Suprapubic skin (tissue), 4 donors: ENCODE measurements around the gene SCAMP5. TPM values are rescaled to one million over a fixed set of nuclear protein-coding genes. Genes with fewer than 3 reads are reported as not detected.

Experiments
- DNase-seq, 2 donors: peaks; one replicate each; pipeline ENCODE4 v3.0.0-alpha.2; 2019; ENCODE audit warnings: low spot score in 2 of 2
- H3K27ac ChIP-seq: fragments of 200-600 bp; sonication (generic); one replicate; pipeline ENCODE4 v1.5.1; 2019
- H3K27me3 ChIP-seq: fragments of 200-600 bp; sonication (generic); one replicate; pipeline ENCODE4 v1.5.1; 2019
- H3K36me3 ChIP-seq: fragments of 200-600 bp; sonication (generic); one replicate; pipeline ENCODE4 v1.5.1; 2019
- H3K4me1 ChIP-seq: fragments of 200-600 bp; sonication (generic); one replicate; pipeline ENCODE4 v1.5.1; 2019
- H3K4me3 ChIP-seq: fragments of 200-600 bp; sonication (generic); one replicate; pipeline ENCODE4 v1.5.1; 2019; ENCODE audit warnings: mild to moderate bottlenecking
- H3K9me3 ChIP-seq: fragments of 200-600 bp; sonication (generic); one replicate; pipeline ENCODE4 v1.5.1; 2019
- CTCF ChIP-seq, 2 donors: fragments of 200-600 bp in 1 of 2; fragments of 450-650 bp in 1 of 2; sonication (generic) in 1 of 2; IDR thresholded peaks; one replicate each; pipeline ENCODE4 v1.5.1; 2016 to 2019; ENCODE audit warnings: antibody characterized with exemption in 2 of 2, mild to moderate bottlenecking in 1 of 2, moderate library complexity in 1 of 2
- EP300 ChIP-seq: sonication (generic); formaldehyde crosslinking; IDR thresholded peaks from one replicate; pipeline ENCODE4 v1.6.1; 2017; ENCODE audit warnings: antibody characterized with exemption
- POLR2A ChIP-seq, 2 donors: fragments of 450-650 bp; IDR thresholded peaks; one replicate each; pipeline ENCODE4 v1.6.1; 2017; ENCODE audit warnings: antibody characterized with exemption in 2 of 2, mild to moderate bottlenecking in 2 of 2, moderate library complexity in 2 of 2
- POLR2AphosphoS5 ChIP-seq, 3 donors: sonication (generic); formaldehyde crosslinking; IDR thresholded peaks; one replicate each; pipeline ENCODE4 v1.6.1; 2017; ENCODE audit warnings: antibody characterized with exemption in 3 of 3
- WGBS: methylation state at CpG from one replicate; pipeline ENCODE4 v1.1.5; 2018; 5-methylcytosine and 5-hydroxymethylcytosine counted together
- total RNA-seq, 4 donors: library from RNA; depleted of rRNA; stranded (reverse); fragments of >200 nt; gene quantifications; one replicate each; pipeline ENCODE4 v1.1.0, GENCODE V29; 2016

SCAMP5 gene
- total RNA-seq, 4 donors from 2014 or later: 0.53 to 4.5 (median 2.7) TPM

DNA sequence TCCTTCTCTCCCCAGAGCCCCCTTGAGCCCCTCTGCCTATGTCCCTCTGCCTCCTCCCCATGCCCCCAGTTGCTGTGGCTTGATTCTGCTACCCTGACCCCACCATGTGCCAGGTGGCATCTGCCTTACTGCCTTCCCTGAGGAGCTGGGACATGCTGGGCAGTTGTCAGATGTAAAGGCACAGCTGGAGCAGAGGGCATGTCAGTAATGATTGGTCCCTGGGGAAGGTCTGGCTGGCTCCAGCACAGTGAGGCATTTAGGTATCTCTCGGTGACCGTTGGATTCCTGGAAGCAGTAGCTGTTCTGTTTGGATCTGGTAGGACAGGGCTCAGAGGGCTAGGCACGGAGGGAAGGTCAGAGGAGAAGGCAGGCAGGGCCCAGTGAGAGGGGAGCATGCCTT lies 24.6 kb downstream of the SCAMP5 start:
- no peak for DNase-seq
- Histone ChIP-seq H3K36me3 (no peaks in the 10 kb centered on the region), H3K9me3 (no peaks in the 10 kb centered on the region), H3K4me3 (no peak overlapping the region), H3K4me1 (peaks cover 11% of the 10 kb centered on the region), H3K27me3 (no peaks in the 10 kb centered on the region), H3K27ac (no peak overlapping the region)
- TF ChIP-seq POLR2A (IDR thresholded peaks at IDR 0.05) (no peak), EP300 (no peak), POLR2AphosphoS5 (IDR thresholded peaks at IDR 0.05) (no peak), CTCF (IDR thresholded peaks at IDR 0.05) (no peak)
- WGBS: no CpG with 5 or more reads among the region's 3 CpGs

- 90% methylated on average over 7 of the region's 8 CpGs for WGBS
- no peak overlapping the region for H3K4me3 ChIP-seq
- no peaks in the 10 kb centered on the region for H3K27me3 ChIP-seq
- DNase-seq: no peak
- H3K4me1 ChIP-seq: peaks cover 17% of the 10 kb centered on the region
- TF ChIP-seq EP300 (no peak), POLR2AphosphoS5 (IDR thresholded peaks at IDR 0.05) (no peak), CTCF (IDR thresholded peaks at IDR 0.05) (no peak), POLR2A (IDR thresholded peaks at IDR 0.05) (no peak)
- H3K27ac ChIP-seq: no peak overlapping the region
- no peaks in the 10 kb centered on the region for H3K36me3 ChIP-seq
- H3K9me3 ChIP-seq: no peaks in the 10 kb centered on the region
Observed at GRCh38 chr15:75021341-75021740, 26.0 kb downstream of the SCAMP5 start.

GRCh38 chr15:75022783-75023180 lies 27.4 kb downstream of the SCAMP5 start:
- H3K27ac ChIP-seq: no peak overlapping the region
- TF ChIP-seq EP300: no peak
- no peak for TF ChIP-seq POLR2A (IDR thresholded peaks at IDR 0.05)
- TF ChIP-seq POLR2AphosphoS5 (IDR thresholded peaks at IDR 0.05): no peak
- no peak for TF ChIP-seq CTCF (IDR thresholded peaks at IDR 0.05)
- H3K9me3 ChIP-seq: no peaks in the 10 kb centered on the region
- H3K4me3 ChIP-seq: no peak overlapping the region
- H3K36me3 ChIP-seq: no peaks in the 10 kb centered on the region
- no peak for DNase-seq
- peaks cover 17% of the 10 kb centered on the region for H3K4me1 ChIP-seq
- no peaks in the 10 kb centered on the region for H3K27me3 ChIP-seq
- 76% methylated on average over 2 of the region's 2 CpGs for WGBS

DNA sequence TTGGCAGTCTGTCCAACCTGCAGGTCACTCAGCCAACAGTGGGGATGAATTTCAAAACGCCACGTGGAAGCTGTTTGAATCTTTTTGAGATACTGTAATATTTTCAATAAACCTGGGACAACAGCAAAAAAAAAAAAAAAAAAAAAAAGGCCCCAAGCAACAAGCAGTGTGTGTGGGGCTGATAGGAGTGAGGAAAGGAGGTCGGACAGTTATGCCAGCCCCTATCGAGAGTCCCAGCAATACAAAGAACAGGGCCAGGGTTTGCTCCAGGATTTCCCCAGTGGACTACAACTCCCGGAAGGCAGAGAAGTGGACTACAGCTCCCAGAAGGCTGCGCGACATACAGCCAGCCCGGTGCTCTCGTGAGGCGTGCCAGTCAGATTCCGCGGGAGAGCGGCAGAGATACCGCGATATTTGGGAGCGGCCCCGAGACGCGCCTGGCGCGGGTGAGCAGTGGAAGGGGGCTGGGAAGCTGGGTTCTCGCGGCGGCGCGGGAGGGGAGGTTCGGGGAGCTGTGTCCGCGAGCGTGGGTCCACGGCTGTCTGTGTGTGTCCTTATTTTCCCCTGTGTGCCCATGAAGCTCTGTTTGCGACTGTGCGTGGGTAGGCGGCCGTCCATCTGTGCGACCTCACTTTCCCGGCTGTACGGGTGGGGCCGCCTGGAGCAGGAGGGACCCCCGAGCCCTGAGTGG lies 28.0 kb downstream of the SCAMP5 start, which contains the start of gene PPCDC:
PPCDC (plus strand) TSS at position 410 of the 691 bp plus-strand sequence. CDS start 4,729 bp downstream, outside the sequence.
- Histone ChIP-seq H3K27me3 (no peaks in the 10 kb centered on the region), H3K27ac (peak within 1 kb of the TSS; percentile 78), H3K36me3 (no peaks in the 10 kb centered on the region), H3K4me1 (peaks cover 17% of the 10 kb centered on the region), H3K4me3 (peak within 1 kb of the TSS; percentile 71), H3K9me3 (no peaks in the 10 kb centered on the region)
- peak in 1 of 2 donors; percentile 59 for TF ChIP-seq POLR2A (IDR thresholded peaks at IDR 0.05)
- TF ChIP-seq POLR2AphosphoS5 (IDR thresholded peaks at IDR 0.05): peak in 1 of 3 donors; percentile 81
- TF ChIP-seq CTCF (IDR thresholded peaks at IDR 0.05): no peak
- 5% methylated on average over 22 of the region's 40 CpGs for WGBS
- DNase-seq: peak; percentile 97 to 98

DNA sequence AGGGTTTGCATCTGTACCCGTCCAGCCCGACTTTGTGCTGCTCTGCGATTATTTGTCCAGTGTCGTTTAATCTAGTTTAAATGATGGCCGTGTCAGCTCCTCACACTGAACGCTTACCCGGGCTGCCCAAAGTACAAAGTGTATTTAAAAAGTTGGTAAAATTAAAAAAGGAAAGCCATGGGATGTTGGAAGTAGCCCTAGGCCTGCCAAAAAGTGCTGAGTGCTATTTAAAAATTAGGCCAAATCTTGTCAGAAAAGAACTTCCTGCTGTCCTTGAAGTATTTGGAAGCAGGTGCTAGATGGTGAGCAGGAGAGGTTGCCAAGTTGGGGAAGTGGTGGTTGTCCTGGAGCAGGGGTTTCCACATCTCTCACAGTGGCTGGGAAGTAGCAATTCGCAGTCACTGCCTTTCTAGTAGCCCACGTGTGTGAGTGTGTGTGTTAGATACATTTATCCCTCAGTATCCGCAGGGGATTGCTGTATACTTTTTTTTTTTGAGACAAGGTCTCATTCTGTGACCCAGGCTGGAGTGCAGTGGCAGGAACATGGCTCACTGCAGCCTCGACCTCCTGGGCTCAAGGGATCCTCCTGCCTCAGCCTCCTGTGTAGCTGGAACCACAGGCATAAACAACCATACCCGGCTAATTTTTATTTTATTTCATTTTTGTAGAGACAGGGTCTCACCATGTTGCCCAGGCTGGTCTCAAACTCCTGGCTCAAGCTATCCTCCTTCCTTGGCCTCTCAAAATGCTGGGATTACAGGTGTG lies 28.7 kb downstream of the SCAMP5 start:
- TF ChIP-seq CTCF (IDR thresholded peaks at IDR 0.05): no peak
- no peak for TF ChIP-seq EP300
- TF ChIP-seq POLR2AphosphoS5 (IDR thresholded peaks at IDR 0.05): no peak
- TF ChIP-seq POLR2A (IDR thresholded peaks at IDR 0.05): no peak
- peak overlapping the region; percentile 78 for H3K27ac ChIP-seq
- WGBS: 8% methylated on average over 12 of the region's 12 CpGs
- no peaks in the 10 kb centered on the region for H3K27me3 ChIP-seq
- peaks cover 20% of the 10 kb centered on the region for H3K4me1 ChIP-seq
- no peaks in the 10 kb centered on the region for H3K36me3 ChIP-seq
- H3K4me3 ChIP-seq: peak overlapping the region; percentile 71
- no peak for DNase-seq
- no peaks in the 10 kb centered on the region for H3K9me3 ChIP-seq
